ENCODE data around the gene CASR.

The CASR gene

GRCh38 chr3:122214711-122215110 lies 31.2 kb downstream of the CASR start:
- ATAC-seq, result no peak
- TF ChIP-seq BACH2 (CRISPR knock-in tag; IDR thresholded peaks at IDR 0.05; ENCODE audit: borderline replicate concordance) (no peak), ZNF565 (CRISPR knock-in tag; conservative IDR thresholded peaks at IDR 0.05; ENCODE audit: low read depth) (no peak), RARB (CRISPR knock-in tag; IDR thresholded peaks at IDR 0.05) (no peak), TOX (CRISPR knock-in tag; IDR thresholded peaks at IDR 0.05; ENCODE audit: borderline replicate concordance) (no peak), SNAI2 (CRISPR knock-in tag; IDR thresholded peaks at IDR 0.05) (no peak), ARNTL (CRISPR knock-in tag; IDR thresholded peaks at IDR 0.05; ENCODE audit: borderline replicate concordance, low read depth) (no peak), ISL1 (CRISPR knock-in tag; IDR thresholded peaks at IDR 0.05) (no peak), TCF4 (CRISPR knock-in tag; IDR thresholded peaks at IDR 0.05; ENCODE audit: borderline replicate concordance) (no peak), PPARA (CRISPR knock-in tag; IDR thresholded peaks at IDR 0.05; ENCODE audit: borderline replicate concordance) (no peak), ZNF70 (CRISPR knock-in tag; IDR thresholded peaks at IDR 0.05) (no peak), ZFP3 (CRISPR knock-in tag; IDR thresholded peaks at IDR 0.05) (no peak)
- TF ChIP-seq, protein P1, sequence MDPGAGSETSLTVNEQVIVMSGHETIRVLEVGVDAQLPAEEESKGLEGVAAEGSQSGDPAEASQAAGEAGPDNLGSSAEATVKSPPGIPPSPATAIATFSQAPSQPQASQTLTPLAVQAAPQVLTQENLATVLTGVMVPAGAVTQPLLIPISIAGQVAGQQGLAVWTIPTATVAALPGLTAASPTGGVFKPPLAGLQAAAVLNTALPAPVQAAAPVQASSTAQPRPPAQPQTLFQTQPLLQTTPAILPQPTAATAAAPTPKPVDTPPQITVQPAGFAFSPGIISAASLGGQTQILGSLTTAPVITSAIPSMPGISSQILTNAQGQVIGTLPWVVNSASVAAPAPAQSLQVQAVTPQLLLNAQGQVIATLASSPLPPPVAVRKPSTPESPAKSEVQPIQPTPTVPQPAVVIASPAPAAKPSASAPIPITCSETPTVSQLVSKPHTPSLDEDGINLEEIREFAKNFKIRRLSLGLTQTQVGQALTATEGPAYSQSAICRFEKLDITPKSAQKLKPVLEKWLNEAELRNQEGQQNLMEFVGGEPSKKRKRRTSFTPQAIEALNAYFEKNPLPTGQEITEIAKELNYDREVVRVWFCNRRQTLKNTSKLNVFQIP (CRISPR knock-in tag; IDR thresholded peaks at IDR 0.05; ENCODE audit: borderline replicate concordance, low read depth), result no peak
- TF ChIP-seq, protein P2, sequence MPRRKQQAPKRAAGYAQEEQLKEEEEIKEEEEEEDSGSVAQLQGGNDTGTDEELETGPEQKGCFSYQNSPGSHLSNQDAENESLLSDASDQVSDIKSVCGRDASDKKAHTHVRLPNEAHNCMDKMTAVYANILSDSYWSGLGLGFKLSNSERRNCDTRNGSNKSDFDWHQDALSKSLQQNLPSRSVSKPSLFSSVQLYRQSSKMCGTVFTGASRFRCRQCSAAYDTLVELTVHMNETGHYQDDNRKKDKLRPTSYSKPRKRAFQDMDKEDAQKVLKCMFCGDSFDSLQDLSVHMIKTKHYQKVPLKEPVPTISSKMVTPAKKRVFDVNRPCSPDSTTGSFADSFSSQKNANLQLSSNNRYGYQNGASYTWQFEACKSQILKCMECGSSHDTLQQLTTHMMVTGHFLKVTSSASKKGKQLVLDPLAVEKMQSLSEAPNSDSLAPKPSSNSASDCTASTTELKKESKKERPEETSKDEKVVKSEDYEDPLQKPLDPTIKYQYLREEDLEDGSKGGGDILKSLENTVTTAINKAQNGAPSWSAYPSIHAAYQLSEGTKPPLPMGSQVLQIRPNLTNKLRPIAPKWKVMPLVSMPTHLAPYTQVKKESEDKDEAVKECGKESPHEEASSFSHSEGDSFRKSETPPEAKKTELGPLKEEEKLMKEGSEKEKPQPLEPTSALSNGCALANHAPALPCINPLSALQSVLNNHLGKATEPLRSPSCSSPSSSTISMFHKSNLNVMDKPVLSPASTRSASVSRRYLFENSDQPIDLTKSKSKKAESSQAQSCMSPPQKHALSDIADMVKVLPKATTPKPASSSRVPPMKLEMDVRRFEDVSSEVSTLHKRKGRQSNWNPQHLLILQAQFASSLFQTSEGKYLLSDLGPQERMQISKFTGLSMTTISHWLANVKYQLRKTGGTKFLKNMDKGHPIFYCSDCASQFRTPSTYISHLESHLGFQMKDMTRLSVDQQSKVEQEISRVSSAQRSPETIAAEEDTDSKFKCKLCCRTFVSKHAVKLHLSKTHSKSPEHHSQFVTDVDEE (CRISPR knock-in tag; IDR thresholded peaks at IDR 0.05), result no peak

DNA sequence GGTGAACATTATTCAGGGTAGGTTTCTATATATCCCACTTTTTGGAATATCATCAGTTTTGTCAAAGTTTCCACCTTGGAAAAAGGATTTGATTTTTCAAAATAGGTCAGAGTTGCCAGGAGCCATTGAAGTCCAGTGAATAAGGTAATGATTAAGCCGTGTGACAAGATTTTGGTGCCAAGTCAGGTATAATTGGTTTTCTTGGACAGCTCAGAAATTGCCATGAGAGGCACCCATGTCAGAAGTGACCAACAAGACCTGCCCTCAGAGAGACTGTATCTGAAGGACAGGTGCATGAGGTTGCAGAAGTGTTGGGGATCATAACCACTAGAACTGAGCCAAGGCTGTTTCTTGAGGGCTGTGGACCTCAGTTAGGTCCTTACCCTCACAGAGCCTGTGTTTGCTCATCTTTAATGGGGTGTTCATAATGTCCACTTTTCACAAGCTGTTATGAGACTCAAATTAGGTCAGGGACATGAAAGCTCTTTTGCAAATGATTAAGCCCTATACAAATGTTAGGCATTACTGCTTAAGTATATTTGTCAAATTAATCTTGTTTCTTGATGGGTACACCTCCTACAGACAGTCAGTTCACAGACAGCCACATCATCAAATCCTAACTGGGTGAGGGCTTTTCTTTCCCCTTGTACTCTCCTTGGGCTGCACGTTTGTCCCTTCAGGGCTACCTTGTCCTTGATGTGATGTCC lies 32.3 kb downstream of the CASR start:
- no peak for ATAC-seq
- TF ChIP-seq, protein P2 (CRISPR knock-in tag; IDR thresholded peaks at IDR 0.05), result no peak
- TF ChIP-seq RARB (CRISPR knock-in tag; IDR thresholded peaks at IDR 0.05), result no peak

DNA sequence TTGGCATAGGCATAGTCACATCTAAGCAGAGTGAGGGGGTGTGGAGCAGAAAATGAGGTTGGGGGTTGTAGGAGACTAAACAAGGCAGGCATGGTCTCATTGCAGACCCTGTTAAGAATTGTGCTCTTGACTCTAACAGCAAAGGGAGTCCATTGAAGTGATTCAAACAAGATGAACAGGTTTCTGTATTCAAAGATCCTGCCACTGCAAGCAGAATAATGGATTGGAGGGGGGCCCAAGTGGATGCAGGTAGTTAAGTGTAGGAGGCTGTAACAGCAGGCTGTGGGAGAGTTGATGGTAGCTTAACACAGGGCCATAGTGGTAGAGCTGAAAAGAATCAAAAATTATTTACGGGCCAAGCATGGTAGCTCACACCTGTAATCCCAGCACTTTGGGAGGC lies 34.4 kb downstream of the CASR start:
- TF ChIP-seq ZNF70 (CRISPR knock-in tag; IDR thresholded peaks at IDR 0.05) (no peak), TOX (CRISPR knock-in tag; IDR thresholded peaks at IDR 0.05; ENCODE audit: borderline replicate concordance) (no peak), ZFP3 (CRISPR knock-in tag; IDR thresholded peaks at IDR 0.05) (no peak), TCF4 (CRISPR knock-in tag; IDR thresholded peaks at IDR 0.05; ENCODE audit: borderline replicate concordance) (no peak)
- no peak for ATAC-seq

DNA sequence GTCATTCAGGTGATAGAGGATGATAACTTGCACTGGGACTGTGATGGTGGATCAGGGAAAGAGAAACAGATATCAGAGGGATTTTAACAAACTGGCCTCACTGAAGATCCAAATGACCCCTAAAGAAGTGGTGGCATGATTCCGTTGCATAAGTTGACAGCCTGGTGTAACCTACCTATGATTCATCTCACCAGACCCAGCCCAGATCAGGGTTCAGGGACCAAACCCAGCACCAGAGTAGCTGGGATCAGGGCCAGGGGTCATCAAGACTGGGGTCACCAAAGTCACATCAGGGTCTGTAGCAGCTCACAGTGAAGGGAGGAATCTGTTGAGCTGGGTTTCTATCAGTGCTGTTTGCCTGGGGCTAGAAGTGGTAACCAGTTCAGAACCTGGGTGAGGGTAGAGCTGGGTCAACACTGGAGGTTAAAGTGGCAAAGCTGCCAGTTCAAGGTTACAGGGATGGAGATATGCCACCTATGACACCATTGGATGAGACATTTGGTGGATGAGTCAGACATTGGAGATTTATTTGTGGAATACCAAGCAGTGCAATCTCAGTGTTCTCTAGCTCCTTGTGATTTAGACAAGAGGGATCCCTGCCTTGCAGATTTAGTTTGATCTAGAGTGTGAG lies 35.9 kb downstream of the CASR start:
- no peak for ATAC-seq
- TF ChIP-seq, protein P3, sequence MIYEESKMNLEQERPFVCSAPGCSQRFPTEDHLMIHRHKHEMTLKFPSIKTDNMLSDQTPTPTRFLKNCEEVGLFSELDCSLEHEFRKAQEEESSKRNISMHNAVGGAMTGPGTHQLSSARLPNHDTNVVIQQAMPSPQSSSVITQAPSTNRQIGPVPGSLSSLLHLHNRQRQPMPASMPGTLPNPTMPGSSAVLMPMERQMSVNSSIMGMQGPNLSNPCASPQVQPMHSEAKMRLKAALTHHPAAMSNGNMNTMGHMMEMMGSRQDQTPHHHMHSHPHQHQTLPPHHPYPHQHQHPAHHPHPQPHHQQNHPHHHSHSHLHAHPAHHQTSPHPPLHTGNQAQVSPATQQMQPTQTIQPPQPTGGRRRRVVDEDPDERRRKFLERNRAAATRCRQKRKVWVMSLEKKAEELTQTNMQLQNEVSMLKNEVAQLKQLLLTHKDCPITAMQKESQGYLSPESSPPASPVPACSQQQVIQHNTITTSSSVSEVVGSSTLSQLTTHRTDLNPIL (CRISPR knock-in tag; IDR thresholded peaks at IDR 0.05; ENCODE audit: low read depth), result no peak
- no peak for TF ChIP-seq PPARA (CRISPR knock-in tag; IDR thresholded peaks at IDR 0.05; ENCODE audit: borderline replicate concordance)
- TF ChIP-seq RARB (CRISPR knock-in tag; IDR thresholded peaks at IDR 0.05), result no peak
